Stimulated activated CD8-positive, alpha-beta memory T cell treated with anti-CD3 and anti-CD28 coated beads, Interleukin-15, amount 100 ng/mL, for 48 hours (primary cell): ENCODE data around the gene OTOGL.
"Not testable (repeated sequence)": the region's sequence is repeated elsewhere in the genome, so short reads cannot be mapped to it uniquely, and the experiment has no call there.

ENCODE experiments used
- DNase-seq, 2 donors: peaks; one replicate each; pipeline ENCODE4 v3.0.0-alpha.2; 2020; ENCODE audit warnings: low read depth in 2 of 2

The OTOGL gene

DNA sequence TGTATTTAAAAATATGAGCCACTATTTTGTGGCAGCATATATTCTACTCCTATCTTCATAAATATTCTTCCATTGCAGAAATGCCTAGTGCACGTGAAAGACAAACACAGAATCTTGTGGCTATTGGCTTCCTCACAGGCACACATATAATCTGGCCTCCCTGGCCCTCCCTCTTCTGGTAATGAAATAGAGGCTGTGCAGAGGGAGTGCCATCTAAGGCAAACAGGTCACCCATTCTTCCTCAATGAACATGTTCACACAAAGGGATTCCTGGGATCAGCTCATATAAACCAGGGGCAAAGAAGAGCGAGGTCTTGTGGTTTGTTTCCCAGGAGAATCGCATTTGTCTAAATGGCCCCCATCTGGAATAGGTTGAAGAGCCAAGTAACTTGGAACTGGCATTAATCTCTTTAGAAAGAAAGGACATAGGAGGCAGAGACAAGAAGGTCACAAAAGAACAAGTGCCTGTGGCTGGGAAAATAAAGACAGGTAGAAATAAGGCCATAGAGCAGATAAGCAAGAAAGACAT lies 173.1 kb downstream of the OTOGL start:
- no peak for DNase-seq

- DNase-seq = no peak
Measured at GRCh38 chr12:80273144-80273543, 173.8 kb downstream of the OTOGL start.

- no peak for DNase-seq
Measured at GRCh38 chr12:80277732-80278131, 178.4 kb downstream of the OTOGL start.

DNA sequence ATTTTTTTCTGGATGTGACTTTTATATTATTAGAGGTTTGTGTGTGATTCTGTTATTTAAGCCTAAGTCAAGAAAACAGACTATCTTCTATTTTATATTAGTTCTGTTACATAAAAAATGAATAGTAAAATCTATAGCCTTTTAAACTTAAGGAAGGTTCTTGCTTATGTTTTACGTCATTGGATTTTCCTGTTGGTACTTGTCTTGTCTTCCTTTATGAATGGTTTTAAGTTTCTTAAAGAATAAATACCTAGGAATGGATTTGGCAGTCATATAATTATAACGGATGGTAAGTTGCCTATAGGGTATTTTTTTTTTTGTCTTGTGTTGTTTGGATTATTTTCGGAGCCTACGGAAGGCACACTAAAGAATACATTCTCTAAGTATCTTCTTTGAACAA lies 182.9 kb downstream of the OTOGL start:
- no peak for DNase-seq

DNA sequence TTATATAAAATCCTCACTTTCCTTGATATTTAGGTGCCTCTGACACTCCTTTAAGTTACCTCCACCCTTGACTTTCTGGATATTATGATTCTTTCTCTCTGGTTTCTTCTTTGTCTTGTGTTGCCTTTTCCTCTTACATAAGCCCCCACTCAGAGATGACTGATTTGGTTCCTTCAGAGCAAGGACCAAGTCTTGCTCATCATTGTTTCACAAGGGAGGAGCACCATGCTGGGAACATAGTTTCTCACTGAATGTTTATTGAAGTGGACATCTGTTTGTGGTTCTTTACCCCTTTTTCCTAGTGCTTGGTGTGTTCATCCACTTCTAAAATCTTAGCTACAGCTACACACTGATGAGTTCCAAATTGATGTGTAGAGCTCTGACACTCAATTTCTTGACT lies 183.4 kb downstream of the OTOGL start:
- DNase-seq = no peak

- DNase-seq = no peak
Measured at GRCh38 chr12:80291108-80291754, 191.9 kb downstream of the OTOGL start.

GRCh38 chr12:80293347-80293746 lies 194.0 kb downstream of the OTOGL start:
- DNase-seq = no peak

GRCh38 chr12:80293759-80294158 lies 194.4 kb downstream of the OTOGL start:
- no peak for DNase-seq

DNA sequence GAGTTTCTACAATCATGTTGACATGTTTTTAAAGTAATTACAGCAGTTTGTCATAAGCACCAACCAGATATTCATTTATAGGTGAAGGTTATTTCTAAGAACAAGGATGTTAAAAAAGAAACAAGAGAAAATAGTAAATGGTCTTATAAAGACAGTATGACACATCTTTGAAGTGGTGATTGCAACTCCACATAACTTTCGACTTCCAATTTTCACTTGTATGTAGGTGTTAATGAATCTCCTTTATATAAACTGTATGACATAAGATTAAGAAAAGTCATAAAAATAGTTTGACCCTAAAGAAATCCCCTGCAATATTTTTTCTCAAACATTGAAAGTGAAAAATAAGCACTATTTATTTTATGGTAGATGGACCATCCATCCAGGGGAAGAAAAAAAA lies 199.9 kb downstream of the OTOGL start:
- no peak for DNase-seq

GRCh38 chr12:80299976-80300375 lies 200.6 kb downstream of the OTOGL start:
- no peak for DNase-seq

DNA sequence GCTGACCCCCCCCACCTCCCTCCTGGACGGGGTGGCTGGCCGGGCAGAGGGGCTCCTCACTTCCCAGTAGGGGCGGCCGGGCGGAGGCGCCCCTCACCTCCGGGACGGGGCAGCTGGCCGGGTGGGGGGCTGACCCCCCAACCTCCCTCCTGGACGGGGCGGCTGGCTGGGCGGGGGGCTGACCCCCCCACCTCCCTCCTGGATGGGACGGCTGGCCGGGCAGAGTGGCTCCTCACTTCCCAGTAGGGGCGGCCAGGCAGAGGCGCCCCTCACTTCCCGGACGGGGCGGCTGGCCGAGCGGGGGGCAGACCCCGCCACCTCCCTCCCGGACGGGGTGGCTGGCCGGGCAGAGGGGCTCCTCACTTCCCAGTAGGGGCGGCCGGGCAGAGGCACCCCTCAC lies 208.1 kb downstream of the OTOGL start:
- DNase-seq = not testable (repeated sequence)

DNA sequence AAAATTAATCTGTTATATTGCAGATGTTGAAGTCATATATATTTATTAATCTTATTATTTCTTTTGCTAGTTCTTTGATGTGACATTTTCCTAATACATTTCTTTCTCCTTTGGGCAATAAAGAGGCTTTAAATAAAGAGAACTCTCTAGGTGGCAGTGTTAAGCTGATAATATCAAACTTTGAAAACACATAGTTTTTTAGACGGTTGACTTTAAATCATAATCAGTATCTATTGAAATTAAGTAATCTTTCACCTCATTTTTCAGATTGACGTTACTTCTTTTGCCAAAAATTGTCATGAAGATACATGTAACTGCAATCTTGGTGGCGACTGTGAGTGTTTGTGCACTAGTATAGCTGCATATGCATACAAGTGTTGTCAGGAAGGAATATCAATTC lies 213.9 kb downstream of the OTOGL start:
- no peak for DNase-seq

- no peak for DNase-seq
Measured at GRCh38 chr12:80314741-80315140, 215.4 kb downstream of the OTOGL start.

DNA sequence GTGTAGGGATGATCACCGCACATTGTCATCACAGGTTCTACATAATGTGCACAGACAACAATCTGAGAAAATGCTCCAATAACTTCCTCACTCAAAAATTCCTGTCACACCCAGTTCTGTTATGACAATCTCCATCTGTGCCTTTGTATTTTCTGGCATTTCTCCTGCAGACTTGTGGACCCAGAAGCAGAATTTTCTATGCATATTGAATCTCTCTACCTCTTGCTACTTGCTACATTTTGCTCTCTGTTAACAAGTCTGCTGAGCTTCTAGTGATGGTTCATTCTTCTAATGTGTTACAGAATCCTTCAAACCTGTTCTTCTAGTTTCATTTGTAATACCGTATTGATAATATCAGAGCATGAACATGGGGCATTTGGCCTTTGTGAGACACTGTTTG lies 216.9 kb downstream of the OTOGL start:
- no peak for DNase-seq

DNA sequence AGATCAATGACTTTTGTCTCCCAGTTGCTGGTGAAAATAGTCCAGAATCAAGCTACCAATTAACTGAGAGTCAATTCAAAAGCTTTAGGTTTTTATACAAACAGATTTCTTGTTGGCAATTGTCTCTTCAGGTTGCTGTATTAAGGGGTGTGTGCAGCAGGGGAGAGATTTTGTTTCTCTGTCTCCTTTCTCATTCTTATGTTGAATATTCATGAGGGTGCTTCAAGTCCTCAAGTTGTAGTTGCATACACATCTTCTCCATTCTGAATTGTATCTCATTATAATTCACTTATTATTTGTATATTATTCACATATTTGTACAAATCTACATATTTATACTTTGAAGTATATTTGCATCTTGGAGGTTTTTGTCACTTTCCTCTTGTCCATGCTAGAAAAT lies 218.0 kb downstream of the OTOGL start:
- DNase-seq = no peak

DNA sequence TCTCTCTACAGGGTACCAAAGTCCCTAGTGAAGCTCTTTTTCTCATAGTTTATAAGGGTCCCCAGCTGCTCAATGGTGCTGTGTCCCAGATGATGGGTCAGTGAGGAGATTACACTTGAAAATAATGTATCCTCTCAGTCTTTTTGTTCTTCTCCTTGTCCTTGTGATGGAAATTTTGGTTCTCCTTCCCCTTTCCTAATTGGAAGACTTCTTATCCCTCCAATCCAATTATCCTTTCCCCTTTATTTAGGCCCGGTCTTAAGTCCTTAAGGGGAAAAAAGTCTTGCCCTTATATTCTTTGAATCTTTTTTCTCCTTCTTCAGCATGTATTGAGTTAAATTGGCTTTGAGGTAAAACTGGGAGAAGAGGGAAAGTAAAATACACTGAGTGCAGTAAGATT lies 218.6 kb downstream of the OTOGL start:
- no peak for DNase-seq

GRCh38 chr12:80320121-80320678 lies 220.9 kb downstream of the OTOGL start:
- no peak for DNase-seq

DNA sequence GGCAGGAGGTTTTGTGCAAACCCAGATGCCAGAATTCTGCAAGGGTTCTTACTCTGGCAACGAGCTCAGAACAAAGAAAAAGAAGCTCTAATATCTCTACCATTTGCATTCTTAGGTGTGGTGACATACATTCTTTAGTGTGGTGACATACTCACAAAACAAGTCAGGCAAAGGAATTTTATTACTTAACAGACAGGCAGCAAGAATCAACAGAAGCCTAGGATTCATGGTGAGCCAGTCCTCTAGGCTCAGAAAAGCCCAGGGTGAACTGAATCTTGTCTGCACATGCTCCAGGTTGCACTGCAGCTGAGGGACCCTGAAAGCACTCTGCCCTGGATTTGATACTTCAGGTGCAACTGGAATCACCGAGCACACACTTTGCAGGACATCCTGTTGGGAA lies 222.3 kb downstream of the OTOGL start:
- no peak for DNase-seq

GRCh38 chr12:80325167-80325959 lies 226.0 kb downstream of the OTOGL start:
- DNase-seq = no peak

GRCh38 chr12:80332827-80333226 lies 233.5 kb downstream of the OTOGL start:
- no peak for DNase-seq

DNA sequence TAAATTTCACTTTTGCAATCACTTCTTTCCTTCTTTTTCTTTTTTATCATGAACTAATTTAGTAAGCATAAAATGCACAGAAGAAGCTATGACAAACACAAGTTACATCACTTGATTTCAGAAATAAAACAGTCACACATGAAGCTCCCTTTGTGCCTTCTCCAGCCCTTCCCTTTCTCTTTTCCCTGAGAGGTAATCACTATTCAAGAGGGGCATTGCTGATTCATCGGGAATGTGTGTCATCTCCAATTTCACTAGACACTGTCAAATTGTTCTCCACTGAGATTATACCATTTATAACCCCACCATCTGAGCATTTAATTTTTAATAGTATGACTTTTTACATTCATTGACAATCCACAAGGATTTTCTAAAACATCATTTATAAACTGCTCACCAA lies 253.1 kb downstream of the OTOGL start:
- no peak for DNase-seq

GRCh38 chr12:80353254-80353653 lies 253.9 kb downstream of the OTOGL start:
- DNase-seq = no peak

DNA sequence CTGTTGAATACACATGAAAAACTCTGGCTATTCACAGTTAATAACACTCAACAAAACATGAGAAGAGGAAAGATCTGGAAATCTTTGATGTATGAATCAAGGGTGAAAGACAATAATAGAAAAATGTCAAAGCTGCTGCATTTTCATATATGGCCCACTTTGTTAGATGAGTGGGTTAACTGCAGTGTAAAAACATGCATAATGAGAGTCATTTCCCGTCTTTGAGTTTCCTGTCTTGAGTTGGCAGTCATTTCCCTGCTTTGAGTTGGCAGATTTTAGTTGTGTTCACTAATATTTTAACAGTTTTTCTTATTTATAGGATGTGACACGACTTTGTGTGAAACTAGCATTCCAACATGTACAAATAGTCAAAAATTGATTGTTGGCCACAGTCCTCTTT lies 256.8 kb downstream of the OTOGL start:
- DNase-seq = no peak
